Heart left ventricle (tissue), 16 donors: ENCODE measurements around the gene TPD52L2. TPM values are rescaled to one million over a fixed set of nuclear protein-coding genes. Genes with fewer than 3 reads are reported as not detected.

ENCODE experiments used
- ATAC-seq, 4 donors: fragments of 200-7000 bp; cut with Tn5 transposase; one replicate each; pipeline ENCODE4 v1.9.1; 2020 to 2022; ENCODE audit warnings: moderate library complexity in 4 of 4, mild to moderate bottlenecking in 3 of 4, moderate number of reproducible peaks in 1 of 4
- DNase-seq, 5 donors: peaks; one replicate each; pipeline ENCODE4 v3.0.0-alpha.2; 2020
- H3K27ac ChIP-seq, 12 donors: fragments of 200-600 bp; sonication (generic) in 4 of 12; one replicate each; pipeline versions ENCODE4 v1.5.0 to v1.8.0; 2016 to 2022; ENCODE audit warnings: mild to moderate bottlenecking in 2 of 12
- H3K27me3 ChIP-seq, 9 donors: fragments of 200-600 bp; sonication (generic) in 2 of 9; one replicate each; pipeline versions ENCODE4 v1.5.1 to v1.8.0; 2016 to 2022; ENCODE audit warnings: mild to moderate bottlenecking in 3 of 9
- H3K36me3 ChIP-seq, 9 donors: fragments of 200-600 bp; sonication (generic) in 2 of 9; one replicate each; pipeline versions ENCODE4 v1.5.0 to v1.8.0; 2018 to 2022; ENCODE audit warnings: mild to moderate bottlenecking in 2 of 9
- H3K4me1 ChIP-seq, 12 donors: fragments of 200-600 bp; sonication (generic) in 4 of 12; one replicate each; pipeline versions ENCODE4 v1.5.0 to v1.8.0; 2016 to 2022; ENCODE audit warnings: mild to moderate bottlenecking in 3 of 12
- H3K4me3 ChIP-seq, 12 donors: fragments of 200-600 bp; sonication (generic) in 4 of 12; one replicate each; pipeline versions ENCODE4 v1.5.0 to v1.8.0; 2017 to 2022; ENCODE audit warnings: mild to moderate bottlenecking in 9 of 12, moderate library complexity in 4 of 12
- H3K9me3 ChIP-seq, 12 donors: fragments of 200-600 bp; sonication (generic) in 4 of 12; one replicate each; pipeline versions ENCODE4 v1.5.0 to v1.8.0; 2016 to 2022; ENCODE audit warnings: mild to moderate bottlenecking in 1 of 12
- POLR2A ChIP-seq, 2 donors: fragments of 450-650 bp; IDR thresholded peaks; one replicate each; pipeline ENCODE4 v1.6.1; 2017; ENCODE audit warnings: antibody characterized with exemption in 2 of 2, mild to moderate bottlenecking in 2 of 2, moderate library complexity in 2 of 2
- WGBS, 4 donors: extraction: QIAGEN DNeasy Blood & Tissue Kit in 2 of 4; methylation state at CpG; one replicate each; pipeline versions ENCODE4 v1.1.5 to v1.1.7; 2013 to 2018; 5-methylcytosine and 5-hydroxymethylcytosine counted together
- intact Hi-C, 10 donors: fragments of 100-400 bp; cut with DNase I; formaldehyde crosslinking; loops; one replicate each; pipeline versions ENCODE4 v1.11.1 to v1.14.2; 2022
- polyA plus RNA-seq, 2 donors: library from polyadenylated mRNA; stranded (reverse); fragments of 200-250 nt; gene quantifications; one replicate each; pipeline ENCODE4 v1.2.3, GENCODE V29; 2013
- total RNA-seq, 9 donors: library from RNA; depleted of rRNA in 2 of 9; stranded (reverse); fragments of >200 nt in 2 of 9; fragmentation: NEBNext Ultra II Directional in 3 of 9; extraction: Animal tissue kit (Norgen Biotek cat#: 25700) in 3 of 9; gene quantifications; one replicate each; pipeline versions ENCODE4 v1.1.0 to v1.2.4, GENCODE V29; 2016 to 2023
- TF ChIP-seq, protein P1 (sequence below), 12 donors: fragments of 200-600 bp; sonication (generic) in 4 of 12; IDR thresholded peaks; one replicate each; pipeline versions ENCODE4 v1.5.0 to v1.8.0; 2018 to 2022; ENCODE audit warnings: antibody characterized with exemption in 12 of 12, mild to moderate bottlenecking in 5 of 12
- donor health status: ischemic (EF 13 %, LVEDD 7.1; RV severe dilation, severe dysfunction).
- donor health status: healthy with polysubstance abuse.
- donor health status: DM: no; HTN: yes; CAD: no.
- donor health status: DM: no; HTN: no; CAD: no.
- donor health status: ischemic (EF 25% LVEDD 6.9; RV normal size, moderate dysfunction).
- donor health status: ischemic (EF 25% LVEDD 5.7; RV mildly dilated, moderate dysfunction).
- donor health status: healthy.
- donor health status: DM: yes; HTN: yes; CAD: no.
- donor health status: ischemic (EF 35%, LVEDD 5.7; RV mildly dilated, moderate dysfunction).
- donor health status: nonischemic (EF 11% LVEDD 7.7; RV severe dilation, severe dysfunction).
- donor health status: DM: yes; HTN: yes; CAD: no.
- donor health status: PGD.
- donor health status: ischemic (EF 29% LVEDD 5.4; RV normal size, mild dysfunction).
- donor health status: nonischemic (EF 23%, LVEDD 6.1; RV moderate dilation, normal function).

TPD52L2 gene
- total and polyA plus RNA-seq, 11 donors, result 44.4 to 179 (median 72.2) TPM

DNA sequence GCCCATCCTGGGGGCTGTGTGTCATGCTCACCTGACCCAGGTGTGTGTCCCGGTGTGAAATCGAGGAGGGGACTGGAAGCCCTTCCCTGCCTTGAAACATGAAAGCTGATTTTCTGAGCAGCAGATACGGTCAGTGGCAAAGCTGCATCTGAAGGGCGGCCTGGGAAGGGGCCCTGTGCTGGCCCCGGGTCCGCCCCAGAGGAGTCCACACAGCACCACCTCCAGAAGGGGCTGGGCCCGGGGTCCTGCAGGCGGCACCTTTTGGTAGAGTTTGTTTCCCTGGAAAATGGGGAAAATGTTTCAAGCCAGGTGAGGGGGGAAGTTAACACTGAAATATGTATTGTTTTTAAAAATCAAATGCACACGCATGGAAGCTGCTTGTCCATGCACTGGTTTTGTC is 70.4 kb downstream of the TPD52L2 start:
- Histone ChIP-seq H3K4me3 (no peak overlapping the region), H3K27me3 (no peaks in the 10 kb centered on the region), H3K9me3 (no peaks in the 10 kb centered on the region), H3K36me3 (peaks cover 6 to 90% (median 78%) of the 10 kb centered on the region in 9 donors), H3K27ac (no peak overlapping the region), H3K4me1 (peaks cover 0 to 14% (median 3%) of the 10 kb centered on the region in 12 donors)
- WGBS, 4 donors, result 91 to 94% (median 92%) methylated on average over 7 to 9 of the region's 9 CpGs
- intact Hi-C loops, result no loop called here
- no peak for ATAC-seq
- DNase-seq, result peak in 1 of 5 donors; percentile 40
- no peak for TF ChIP-seq POLR2A (IDR thresholded peaks at IDR 0.05)
- TF ChIP-seq, protein P1, sequence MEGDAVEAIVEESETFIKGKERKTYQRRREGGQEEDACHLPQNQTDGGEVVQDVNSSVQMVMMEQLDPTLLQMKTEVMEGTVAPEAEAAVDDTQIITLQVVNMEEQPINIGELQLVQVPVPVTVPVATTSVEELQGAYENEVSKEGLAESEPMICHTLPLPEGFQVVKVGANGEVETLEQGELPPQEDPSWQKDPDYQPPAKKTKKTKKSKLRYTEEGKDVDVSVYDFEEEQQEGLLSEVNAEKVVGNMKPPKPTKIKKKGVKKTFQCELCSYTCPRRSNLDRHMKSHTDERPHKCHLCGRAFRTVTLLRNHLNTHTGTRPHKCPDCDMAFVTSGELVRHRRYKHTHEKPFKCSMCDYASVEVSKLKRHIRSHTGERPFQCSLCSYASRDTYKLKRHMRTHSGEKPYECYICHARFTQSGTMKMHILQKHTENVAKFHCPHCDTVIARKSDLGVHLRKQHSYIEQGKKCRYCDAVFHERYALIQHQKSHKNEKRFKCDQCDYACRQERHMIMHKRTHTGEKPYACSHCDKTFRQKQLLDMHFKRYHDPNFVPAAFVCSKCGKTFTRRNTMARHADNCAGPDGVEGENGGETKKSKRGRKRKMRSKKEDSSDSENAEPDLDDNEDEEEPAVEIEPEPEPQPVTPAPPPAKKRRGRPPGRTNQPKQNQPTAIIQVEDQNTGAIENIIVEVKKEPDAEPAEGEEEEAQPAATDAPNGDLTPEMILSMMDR (IDR thresholded peaks at IDR 0.05), result no peak

DNA sequence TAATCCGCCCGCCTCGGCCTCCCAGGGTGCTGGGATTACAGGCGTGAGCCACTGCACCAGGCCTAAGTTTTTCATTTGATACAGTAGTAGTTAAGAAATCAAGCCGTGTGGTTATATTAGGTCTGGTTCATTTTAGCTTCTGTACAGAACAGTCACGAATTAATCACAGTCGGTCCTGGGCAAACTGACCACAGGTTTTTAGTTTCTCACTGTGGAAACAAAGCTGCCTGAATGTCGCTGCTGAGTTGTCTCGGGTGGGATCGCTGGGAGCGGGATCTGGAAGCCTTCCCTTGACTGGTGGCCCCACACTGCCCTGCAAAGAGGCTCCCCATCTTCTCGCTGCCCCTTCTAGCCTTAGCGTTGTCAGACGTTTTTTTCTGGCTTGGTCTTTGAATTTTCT is 72.5 kb downstream of the TPD52L2 start:
- ATAC-seq (no peak), DNase-seq (no peak)
- H3K36me3 ChIP-seq, result peaks cover 0 to 83% (median 68%) of the 10 kb centered on the region in 9 donors
- TF ChIP-seq, protein P1 (IDR thresholded peaks at IDR 0.05), result no peak
- no peak for TF ChIP-seq POLR2A (IDR thresholded peaks at IDR 0.05)
- H3K4me3 ChIP-seq, result no peak overlapping the region
- no peaks in the 10 kb centered on the region for H3K9me3 ChIP-seq
- peaks cover 0 to 11% (median 3%) of the 10 kb centered on the region in 12 donors for H3K4me1 ChIP-seq
- no peaks in the 10 kb centered on the region for H3K27me3 ChIP-seq
- 85 to 93% (median 90%) methylated on average over 14 of the region's 14 CpGs for WGBS, 4 donors
- H3K27ac ChIP-seq, result no peak overlapping the region
- intact Hi-C loops, result no loop called here

DNA sequence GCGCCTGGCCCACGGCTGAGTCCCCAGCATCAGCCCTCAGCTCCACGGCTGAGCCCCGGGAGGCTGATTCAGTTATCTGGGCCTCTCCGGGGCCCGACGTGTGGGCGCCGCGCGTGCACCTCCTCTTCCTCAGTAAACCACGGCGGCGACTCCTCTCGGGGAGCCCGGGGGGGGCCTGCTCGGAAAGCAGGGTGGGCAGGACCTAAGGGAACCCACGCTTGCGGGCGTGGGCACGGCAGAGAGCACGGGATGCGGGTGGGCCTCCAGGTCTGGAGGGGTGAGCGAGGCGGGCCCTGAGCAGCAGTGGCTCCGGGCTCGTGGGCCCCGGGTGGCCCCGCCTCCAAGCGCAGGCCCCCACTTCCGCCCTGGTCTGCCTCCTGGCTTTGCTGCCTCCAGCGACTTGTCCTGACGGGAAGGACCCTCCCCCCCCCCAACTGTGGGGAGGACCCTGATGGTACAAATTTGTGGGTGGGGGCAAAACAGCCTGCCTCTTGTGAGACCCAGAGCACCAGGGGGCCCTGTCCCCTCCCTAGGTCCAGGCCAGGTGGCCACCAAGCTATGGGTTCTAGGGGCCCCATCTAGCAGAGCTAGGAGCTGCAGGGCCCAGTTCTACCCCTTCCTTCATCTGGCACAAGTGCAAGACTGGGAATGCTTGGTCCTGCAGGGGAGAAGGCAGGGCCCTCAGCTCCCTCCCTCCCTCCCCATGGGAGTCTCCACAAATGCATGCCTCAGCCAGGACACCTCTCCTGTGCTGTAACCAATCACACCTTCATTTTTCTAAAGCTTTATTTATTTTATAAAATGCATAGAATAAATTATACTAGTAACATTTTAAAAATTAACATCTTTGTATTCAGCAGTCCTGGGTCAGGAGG is 74.2 kb downstream of the TPD52L2 start:
- DNase-seq, result peak in 3 of 5 donors; percentile 16 to 56 (median 21)
- no peak for ATAC-seq
- no peak overlapping the region for H3K4me3 ChIP-seq
- H3K9me3 ChIP-seq, result no peaks in the 10 kb centered on the region
- peaks cover 0 to 26% (median 15%) of the 10 kb centered on the region in 12 donors for H3K4me1 ChIP-seq
- 76 to 86% (median 79%) methylated on average over 11 to 33 of the region's 33 CpGs for WGBS, 4 donors
- TF ChIP-seq POLR2A (IDR thresholded peaks at IDR 0.05), result no peak
- TF ChIP-seq, protein P1 (IDR thresholded peaks at IDR 0.05), result no peak
- no peaks in the 10 kb centered on the region for H3K27me3 ChIP-seq
- intact Hi-C loops, result no loop called here
- peaks cover 0 to 86% (median 71%) of the 10 kb centered on the region in 9 donors for H3K36me3 ChIP-seq
- no peak overlapping the region for H3K27ac ChIP-seq

DNA sequence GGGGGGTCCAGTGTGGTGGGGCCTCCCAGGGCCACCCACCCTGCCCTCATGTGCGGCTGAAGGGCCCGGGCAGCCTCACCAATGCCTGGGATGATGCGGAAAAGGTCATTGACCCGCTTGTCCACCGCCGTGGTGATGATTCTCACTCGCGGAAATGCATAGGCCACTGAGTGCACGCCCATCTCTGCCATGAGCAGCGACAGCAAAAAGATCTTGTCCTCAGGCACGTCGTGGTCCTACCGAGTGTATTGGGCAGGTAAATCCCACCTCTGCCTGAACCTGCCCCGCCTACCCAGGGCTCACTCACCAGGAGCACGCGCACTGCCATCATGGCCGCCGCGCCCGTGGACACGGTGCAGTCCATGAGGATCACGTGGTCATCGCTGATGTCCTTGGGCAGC is 75.0 kb downstream of the TPD52L2 start:
- intact Hi-C loops, result no loop called here
- 87 to 90% (median 87%) methylated on average over 9 to 23 of the region's 23 CpGs for WGBS, 4 donors
- DNase-seq (peak in 3 of 5 donors; percentile 20 to 56 (median 29)), ATAC-seq (peak in 1 of 4 donors; percentile 0)
- H3K36me3 ChIP-seq, result peaks cover 0 to 86% (median 71%) of the 10 kb centered on the region in 9 donors
- no peaks in the 10 kb centered on the region for H3K9me3 ChIP-seq
- H3K27me3 ChIP-seq, result no peaks in the 10 kb centered on the region
- TF ChIP-seq POLR2A (IDR thresholded peaks at IDR 0.05), result no peak
- TF ChIP-seq, protein P1 (IDR thresholded peaks at IDR 0.05), result no peak
- peaks cover 0 to 26% (median 16%) of the 10 kb centered on the region in 12 donors for H3K4me1 ChIP-seq
- H3K27ac ChIP-seq, result no peak overlapping the region
- H3K4me3 ChIP-seq, result no peak overlapping the region
